Neural progenitor cell (in vitro differentiated cells): ENCODE data around the gene ITIH5.

ENCODE experiments used
- EZH2 ChIP-seq: fragments of 200-600 bp; sonication (generic); IDR thresholded peaks from 2 replicates; pipeline ENCODE4 v1.6.1; 2017; ENCODE audit warnings: antibody characterized with exemption, mild to moderate bottlenecking, moderate library complexity
- EZH2phosphoT487 ChIP-seq: fragments of 200-600 bp; sonication (generic); IDR thresholded peaks from 2 replicates; pipeline ENCODE4 v1.6.1; 2017; ENCODE audit warnings: antibody characterized with exemption
- TF ChIP-seq, protein P1 (sequence below): fragments of 200-600 bp; sonication (generic); IDR thresholded peaks from 2 replicates; pipeline ENCODE4 v1.5.1; 2017; ENCODE audit warnings: antibody characterized with exemption, mild to moderate bottlenecking

DNA sequence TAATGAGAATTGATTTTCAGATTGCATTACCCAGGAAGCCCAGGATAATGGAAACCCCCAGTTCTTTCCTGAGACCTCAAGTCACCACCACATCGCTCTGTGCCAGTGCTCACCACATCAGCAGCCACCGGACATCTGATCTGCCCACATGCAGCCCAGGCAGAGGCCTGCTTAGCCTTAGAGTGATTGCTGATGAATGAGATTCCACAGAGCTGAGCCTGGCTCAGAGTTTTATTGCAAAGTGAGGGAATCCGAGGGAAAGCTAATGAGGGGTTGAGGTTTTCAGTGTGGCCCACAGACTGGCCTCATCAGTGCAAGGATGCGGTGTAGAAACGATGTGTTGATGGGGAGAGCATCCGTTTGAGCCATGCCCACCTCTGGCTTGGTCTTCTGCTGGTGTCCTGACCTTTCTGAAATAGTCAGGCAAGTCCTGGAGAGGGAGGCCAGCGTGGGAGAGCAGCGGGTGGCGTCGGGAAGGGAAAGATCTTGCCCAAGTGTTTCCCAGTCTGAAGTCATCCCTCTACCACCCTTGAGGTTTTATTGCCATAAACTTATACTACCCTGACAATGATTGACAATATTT is 120.3 kb downstream of the ITIH5 start:
- TF ChIP-seq EZH2 (no peak), EZH2phosphoT487 (no peak)
- TF ChIP-seq, protein P1, sequence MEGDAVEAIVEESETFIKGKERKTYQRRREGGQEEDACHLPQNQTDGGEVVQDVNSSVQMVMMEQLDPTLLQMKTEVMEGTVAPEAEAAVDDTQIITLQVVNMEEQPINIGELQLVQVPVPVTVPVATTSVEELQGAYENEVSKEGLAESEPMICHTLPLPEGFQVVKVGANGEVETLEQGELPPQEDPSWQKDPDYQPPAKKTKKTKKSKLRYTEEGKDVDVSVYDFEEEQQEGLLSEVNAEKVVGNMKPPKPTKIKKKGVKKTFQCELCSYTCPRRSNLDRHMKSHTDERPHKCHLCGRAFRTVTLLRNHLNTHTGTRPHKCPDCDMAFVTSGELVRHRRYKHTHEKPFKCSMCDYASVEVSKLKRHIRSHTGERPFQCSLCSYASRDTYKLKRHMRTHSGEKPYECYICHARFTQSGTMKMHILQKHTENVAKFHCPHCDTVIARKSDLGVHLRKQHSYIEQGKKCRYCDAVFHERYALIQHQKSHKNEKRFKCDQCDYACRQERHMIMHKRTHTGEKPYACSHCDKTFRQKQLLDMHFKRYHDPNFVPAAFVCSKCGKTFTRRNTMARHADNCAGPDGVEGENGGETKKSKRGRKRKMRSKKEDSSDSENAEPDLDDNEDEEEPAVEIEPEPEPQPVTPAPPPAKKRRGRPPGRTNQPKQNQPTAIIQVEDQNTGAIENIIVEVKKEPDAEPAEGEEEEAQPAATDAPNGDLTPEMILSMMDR = no peak
